Thymus (tissue), 11 donors: ENCODE results near the gene RNF41. TPM values are rescaled to one million over a fixed set of nuclear protein-coding genes. Genes with fewer than 3 reads are reported as not detected.
A peak's percentile ranks its signal among the peaks of the same experiment; 100 is the strongest.

Source experiments
- DNase-seq, 9 donors: peaks; one replicate each; pipeline ENCODE4 v3.0.0-alpha.2; 2013; ENCODE audit warnings: low spot score in 9 of 9, low read depth in 6 of 9, missing footprints in 1 of 9
- H3K27ac ChIP-seq, 2 donors: one replicate each; pipeline ENCODE4 v1.5.1; 2013; ENCODE audit warnings: control low read depth in 1 of 2, low read depth in 1 of 2, low read length in 1 of 2, mild to moderate bottlenecking in 1 of 2, moderate library complexity in 1 of 2
- H3K27me3 ChIP-seq, 2 donors: one replicate each; pipeline ENCODE4 v1.5.1; 2013; ENCODE audit warnings: low read length in 1 of 2; ENCODE audit not compliant: control insufficient read depth in 2 of 2, insufficient read depth in 1 of 2
- H3K36me3 ChIP-seq, 2 donors: one replicate each; pipeline ENCODE4 v1.5.1; 2013; ENCODE audit warnings: low read length in 1 of 2, mild to moderate bottlenecking in 1 of 2, moderate library complexity in 1 of 2; ENCODE audit not compliant: control insufficient read depth in 2 of 2, insufficient read depth in 2 of 2
- H3K4me1 ChIP-seq, 2 donors: one replicate each; pipeline ENCODE4 v1.5.1; 2013; ENCODE audit warnings: low read length in 2 of 2; ENCODE audit not compliant: control insufficient read depth in 2 of 2, insufficient read depth in 2 of 2
- H3K4me3 ChIP-seq, 2 donors: one replicate each; pipeline ENCODE4 v1.5.1; 2013; ENCODE audit warnings: low read length in 2 of 2, control low read depth in 1 of 2, mild to moderate bottlenecking in 1 of 2
- H3K9me3 ChIP-seq, 2 donors: one replicate each; pipeline ENCODE4 v1.5.1; 2013; ENCODE audit warnings: low read length in 1 of 2, mild to moderate bottlenecking in 1 of 2; ENCODE audit not compliant: control insufficient read depth in 2 of 2, insufficient read depth in 1 of 2
- WGBS: extraction: QIAGEN DNeasy Blood & Tissue Kit; methylation state at CpG from one replicate; pipeline ENCODE4 v1.1.7; 2013; 5-methylcytosine and 5-hydroxymethylcytosine counted together
- polyA plus RNA-seq: library from polyadenylated mRNA; stranded (reverse); fragments of 200-250 nt; gene quantifications from one replicate; pipeline ENCODE4 v1.2.3, GENCODE V29; 2013
- total RNA-seq: library from RNA; stranded (reverse); fragments of 120-200 nt; gene quantifications from one replicate; pipeline ENCODE4 v1.2.4, GENCODE V29; 2013
- donor health status: healthy.

RNF41 gene
- total and polyA plus RNA-seq, 2 donors: 18.3 to 26.8 TPM

GRCh38 chr12:56260921-56261320, 39.2 kb upstream of the RNF41 start:
- no peak for DNase-seq
- Histone ChIP-seq H3K36me3 (peaks cover under 1 to 10% of the 10 kb centered on the region in 2 donors), H3K4me3 (no peak overlapping the region), H3K27ac (no peak overlapping the region), H3K4me1 (peaks cover 14 to 20% of the 10 kb centered on the region in 2 donors), H3K9me3 (no peaks in the 10 kb centered on the region), H3K27me3 (no peaks in the 10 kb centered on the region)
- WGBS: 97% methylated on average over 3 of the region's 3 CpGs

GRCh38 chr12:56260380-56260779, 38.7 kb upstream of the RNF41 start:
- Histone ChIP-seq H3K36me3 (peaks cover 4 to 15% of the 10 kb centered on the region in 2 donors), H3K9me3 (no peaks in the 10 kb centered on the region), H3K27me3 (no peaks in the 10 kb centered on the region), H3K27ac (no peak overlapping the region), H3K4me1 (peaks cover 14 to 20% of the 10 kb centered on the region in 2 donors), H3K4me3 (no peak overlapping the region)
- 95% methylated on average over 8 of the region's 8 CpGs for WGBS
- no peak for DNase-seq

- H3K27me3 ChIP-seq: no peaks in the 10 kb centered on the region
- H3K9me3 ChIP-seq: no peaks in the 10 kb centered on the region
- H3K4me3 ChIP-seq: peak overlapping the region; percentile 81 to 97
- H3K27ac ChIP-seq: peak overlapping the region; percentile 62 to 88
- H3K4me1 ChIP-seq: peaks cover 14 to 20% of the 10 kb centered on the region in 2 donors
- peaks cover 16 to 26% of the 10 kb centered on the region in 2 donors for H3K36me3 ChIP-seq
- 37% methylated on average over 9 of the region's 9 CpGs for WGBS
- DNase-seq: no peak
These were observed 37.1 kb upstream of the RNF41 start for GRCh38 chr12:56258820-56259183.

- Histone ChIP-seq H3K36me3 (peaks cover 22 to 32% of the 10 kb centered on the region in 2 donors), H3K27me3 (no peaks in the 10 kb centered on the region), H3K9me3 (no peaks in the 10 kb centered on the region), H3K4me3 (peak within 1 kb of the TSS; percentile 85 to 97), H3K27ac (peak within 1 kb of the TSS; percentile 62 to 88), H3K4me1 (peaks cover 14 to 20% of the 10 kb centered on the region in 2 donors)
- under 1% methylated on average over 78 of the region's 78 CpGs for WGBS
- DNase-seq: peak; percentile 41 to 90 (median 80)
These were observed 36.5 kb upstream of the RNF41 start, which contains the start of gene ANKRD52 for GRCh38 chr12:56258068-56258819. Gene ANKRD52 (minus strand): TSS chr12:56258384. CDS start chr12:56258269, 115 bp downstream.

GRCh38 chr12:56257491-56258067, 35.9 kb upstream of the RNF41 start:
- peak in 5 of 9 donors; percentile 4 to 37 (median 13) for DNase-seq
- Histone ChIP-seq H3K36me3 (peaks cover 28 to 38% of the 10 kb centered on the region in 2 donors), H3K9me3 (no peaks in the 10 kb centered on the region), H3K4me3 (peak overlapping the region; percentile 85 to 97), H3K4me1 (peaks cover 14 to 20% of the 10 kb centered on the region in 2 donors), H3K27ac (peak overlapping the region in 1 of 2 donors; percentile 68), H3K27me3 (no peaks in the 10 kb centered on the region)
- WGBS: under 1% methylated on average over 27 of the region's 27 CpGs

GRCh38 chr12:56257071-56257470, 35.3 kb upstream of the RNF41 start:
- Histone ChIP-seq H3K9me3 (no peaks in the 10 kb centered on the region), H3K4me3 (peak overlapping the region; percentile 85 to 97), H3K4me1 (peaks cover 14 to 20% of the 10 kb centered on the region in 2 donors), H3K27ac (no peak overlapping the region), H3K36me3 (peaks cover 34 to 44% of the 10 kb centered on the region in 2 donors), H3K27me3 (no peaks in the 10 kb centered on the region)
- DNase-seq: no peak
- 91% methylated on average over 8 of the region's 8 CpGs for WGBS

GRCh38 chr12:56256326-56256960, 34.7 kb upstream of the RNF41 start:
- DNase-seq: no peak
- Histone ChIP-seq H3K9me3 (no peaks in the 10 kb centered on the region), H3K4me1 (peaks cover 14 to 20% of the 10 kb centered on the region in 2 donors), H3K4me3 (no peak overlapping the region), H3K36me3 (peaks cover 40 to 50% of the 10 kb centered on the region in 2 donors), H3K27ac (no peak overlapping the region), H3K27me3 (no peaks in the 10 kb centered on the region)
- 90% methylated on average over 4 of the region's 4 CpGs for WGBS

GRCh38 chr12:56255671-56256070, 33.9 kb upstream of the RNF41 start:
- WGBS: 98% methylated on average over 7 of the region's 7 CpGs
- peaks cover 14 to 20% of the 10 kb centered on the region in 2 donors for H3K4me1 ChIP-seq
- no peak overlapping the region for H3K4me3 ChIP-seq
- no peaks in the 10 kb centered on the region for H3K9me3 ChIP-seq
- no peak for DNase-seq
- H3K27ac ChIP-seq: no peak overlapping the region
- no peaks in the 10 kb centered on the region for H3K27me3 ChIP-seq
- H3K36me3 ChIP-seq: peaks cover 40 to 55% of the 10 kb centered on the region in 2 donors

GRCh38 chr12:56253091-56253490, 31.4 kb upstream of the RNF41 start:
- H3K36me3 ChIP-seq: peaks cover 55 to 74% of the 10 kb centered on the region in 2 donors
- WGBS: 98% methylated on average over 11 of the region's 11 CpGs

More at GRCh38 chr12:56253091-56253490, 31.4 kb upstream of the RNF41 start:
- H3K4me3 ChIP-seq: no peak overlapping the region
- DNase-seq: no peak
- no peaks in the 10 kb centered on the region for H3K9me3 ChIP-seq
- peaks cover 8 to 14% of the 10 kb centered on the region in 2 donors for H3K4me1 ChIP-seq
- H3K27me3 ChIP-seq: no peaks in the 10 kb centered on the region
- no peak overlapping the region for H3K27ac ChIP-seq
